Kidney (tissue), 14 donors: ENCODE data around the gene POLRMT. TPM values are rescaled to one million over a fixed set of nuclear protein-coding genes. Genes with fewer than 3 reads are reported as not detected.

Source experiments
- DNase-seq, 5 donors: peaks; one replicate each; pipeline ENCODE4 v3.0.0-alpha.2; 2013 to 2020
- FAIRE-seq: peaks from 2 replicates; lab custom pipeline; 2012; peaks lifted over from hg19 to GRCh38; lab: Jason Lieb, UNC
- H3K27ac ChIP-seq, 2 donors: one replicate each; pipeline ENCODE4 v1.7.0; 2013; ENCODE audit warnings: low read depth in 2 of 2, low read length in 2 of 2, inconsistent platforms in 1 of 2
- H3K27me3 ChIP-seq: one replicate; pipeline ENCODE4 v1.7.1; 2013; ENCODE audit warnings: low read length, inconsistent platforms; ENCODE audit not compliant: control insufficient read depth, insufficient read depth
- H3K36me3 ChIP-seq, 3 donors: one replicate each; pipeline versions ENCODE4 v1.7.0 to v1.7.1; 2013; ENCODE audit warnings: low read length in 3 of 3, control low read depth in 1 of 3, inconsistent platforms in 1 of 3; ENCODE audit not compliant: insufficient read depth in 3 of 3, control insufficient read depth in 2 of 3
- H3K4me1 ChIP-seq, 3 donors: one replicate each; pipeline versions ENCODE4 v1.7.0 to v1.7.1; 2013; ENCODE audit warnings: low read length in 3 of 3, inconsistent platforms in 1 of 3, low read depth in 1 of 3; ENCODE audit not compliant: control insufficient read depth in 2 of 3, insufficient read depth in 2 of 3
- H3K4me3 ChIP-seq, 3 donors: one replicate each; pipeline versions ENCODE4 v1.7.0 to v1.8.1; 2013; ENCODE audit warnings: low read length in 3 of 3, control low read depth in 1 of 3, inconsistent platforms in 1 of 3
- H3K9ac ChIP-seq, 3 donors: one replicate each; pipeline versions ENCODE4 v1.7.0 to v1.7.1; 2013; ENCODE audit warnings: low read length in 3 of 3, control low read depth in 1 of 3, inconsistent platforms in 1 of 3
- H3K9me3 ChIP-seq, 3 donors: one replicate each; pipeline versions ENCODE4 v1.7.0 to v1.7.1; 2013; ENCODE audit warnings: low read length in 3 of 3, control low read depth in 1 of 3, inconsistent platforms in 1 of 3; ENCODE audit not compliant: control insufficient read depth in 2 of 3, insufficient read depth in 1 of 3
- intact Hi-C: fragments of 100-400 bp; cut with DNase I; formaldehyde crosslinking; loops from one replicate; pipeline ENCODE4 v1.11.1; 2022
- polyA plus RNA-seq: library from polyadenylated mRNA; stranded (reverse); fragments of 350-450 nt; fragmentation: Illumina TruSeq; extraction: RNeasy Lipid Tissue Mini Kit (QIAGEN cat#74804); gene quantifications from one replicate; pipeline ENCODE4 v1.2.3, GENCODE V29; 2014; ENCODE audit warnings: low read depth, low replicate concordance; ENCODE audit not compliant: insufficient read depth
- total RNA-seq: library from RNA; stranded (reverse); fragmentation: NEBNext Ultra II Directional; extraction: Animal tissue kit (Norgen Biotek cat#: 25700); gene quantifications from one replicate; pipeline ENCODE4 v1.2.1, GENCODE V29; 2021
- TF ChIP-seq, protein P1 (sequence below): IDR thresholded peaks from 3 replicates; pipeline ENCODE4 v1.5.1; 2012; ENCODE audit warnings: mild to moderate bottlenecking, moderate library complexity, borderline replicate concordance; ENCODE audit not compliant: insufficient read depth; ENCODE audit errors: extremely low read depth
- donor health status: control.
- donor health status: control.
- donor health status: control.
- donor health status: control.
- donor health status: control.
- donor health status: DM: yes; HTN: yes; CAD: no.
- donor health status: Normal renal cell carcinoma (clear cell type).

The POLRMT gene
- total and polyA plus RNA-seq, 2 donors from 2014 or later, result 49.8 to 117 TPM

DNA sequence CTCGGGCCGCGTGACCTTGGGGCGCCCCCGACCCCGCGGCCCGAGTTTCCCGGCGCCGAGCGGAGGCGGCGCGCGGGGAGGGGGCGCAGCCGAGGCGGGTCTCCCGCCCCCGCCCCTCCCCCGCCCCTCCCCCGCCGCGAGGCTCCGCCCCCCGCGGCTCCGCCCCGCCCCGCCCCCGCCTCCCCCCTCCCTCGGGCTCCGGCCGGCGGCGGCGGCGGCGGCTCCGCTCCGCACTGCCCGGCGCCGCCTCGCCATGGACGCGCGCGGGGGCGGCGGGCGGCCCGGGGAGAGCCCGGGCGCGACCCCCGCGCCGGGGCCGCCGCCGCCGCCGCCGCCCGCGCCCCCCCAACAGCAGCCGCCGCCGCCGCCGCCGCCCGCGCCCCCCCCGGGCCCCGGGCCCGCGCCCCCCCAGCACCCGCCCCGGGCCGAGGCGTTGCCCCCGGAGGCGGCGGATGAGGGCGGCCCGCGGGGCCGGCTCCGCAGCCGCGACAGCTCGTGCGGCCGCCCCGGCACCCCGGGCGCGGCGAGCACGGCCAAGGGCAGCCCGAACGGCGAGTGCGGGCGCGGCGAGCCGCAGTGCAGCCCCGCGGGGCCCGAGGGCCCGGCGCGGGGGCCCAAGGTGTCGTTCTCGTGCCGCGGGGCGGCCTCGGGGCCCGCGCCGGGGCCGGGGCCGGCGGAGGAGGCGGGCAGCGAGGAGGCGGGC is 43.5 kb downstream of the POLRMT start, which contains the start of gene HCN2:
HCN2 (plus strand) TSS at position 189 of the 703 bp plus-strand sequence; CDS start at position 254, 65 bp downstream.
- TF ChIP-seq, protein P1, sequence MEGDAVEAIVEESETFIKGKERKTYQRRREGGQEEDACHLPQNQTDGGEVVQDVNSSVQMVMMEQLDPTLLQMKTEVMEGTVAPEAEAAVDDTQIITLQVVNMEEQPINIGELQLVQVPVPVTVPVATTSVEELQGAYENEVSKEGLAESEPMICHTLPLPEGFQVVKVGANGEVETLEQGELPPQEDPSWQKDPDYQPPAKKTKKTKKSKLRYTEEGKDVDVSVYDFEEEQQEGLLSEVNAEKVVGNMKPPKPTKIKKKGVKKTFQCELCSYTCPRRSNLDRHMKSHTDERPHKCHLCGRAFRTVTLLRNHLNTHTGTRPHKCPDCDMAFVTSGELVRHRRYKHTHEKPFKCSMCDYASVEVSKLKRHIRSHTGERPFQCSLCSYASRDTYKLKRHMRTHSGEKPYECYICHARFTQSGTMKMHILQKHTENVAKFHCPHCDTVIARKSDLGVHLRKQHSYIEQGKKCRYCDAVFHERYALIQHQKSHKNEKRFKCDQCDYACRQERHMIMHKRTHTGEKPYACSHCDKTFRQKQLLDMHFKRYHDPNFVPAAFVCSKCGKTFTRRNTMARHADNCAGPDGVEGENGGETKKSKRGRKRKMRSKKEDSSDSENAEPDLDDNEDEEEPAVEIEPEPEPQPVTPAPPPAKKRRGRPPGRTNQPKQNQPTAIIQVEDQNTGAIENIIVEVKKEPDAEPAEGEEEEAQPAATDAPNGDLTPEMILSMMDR, result no peak
- Histone ChIP-seq H3K9me3 (no peaks in the 10 kb centered on the region), H3K4me3 (no peak within 1 kb of the TSS), H3K4me1 (peaks cover 0 to 3% (median 0%) of the 10 kb centered on the region in 3 donors), H3K27ac (no peak within 1 kb of the TSS), H3K27me3 (no peaks in the 10 kb centered on the region), H3K36me3 (no peaks in the 10 kb centered on the region), H3K9ac (no peak within 1 kb of the TSS)
- intact Hi-C loops, result no loop called here
- no peak for FAIRE-seq
- DNase-seq, result no peak

DNA sequence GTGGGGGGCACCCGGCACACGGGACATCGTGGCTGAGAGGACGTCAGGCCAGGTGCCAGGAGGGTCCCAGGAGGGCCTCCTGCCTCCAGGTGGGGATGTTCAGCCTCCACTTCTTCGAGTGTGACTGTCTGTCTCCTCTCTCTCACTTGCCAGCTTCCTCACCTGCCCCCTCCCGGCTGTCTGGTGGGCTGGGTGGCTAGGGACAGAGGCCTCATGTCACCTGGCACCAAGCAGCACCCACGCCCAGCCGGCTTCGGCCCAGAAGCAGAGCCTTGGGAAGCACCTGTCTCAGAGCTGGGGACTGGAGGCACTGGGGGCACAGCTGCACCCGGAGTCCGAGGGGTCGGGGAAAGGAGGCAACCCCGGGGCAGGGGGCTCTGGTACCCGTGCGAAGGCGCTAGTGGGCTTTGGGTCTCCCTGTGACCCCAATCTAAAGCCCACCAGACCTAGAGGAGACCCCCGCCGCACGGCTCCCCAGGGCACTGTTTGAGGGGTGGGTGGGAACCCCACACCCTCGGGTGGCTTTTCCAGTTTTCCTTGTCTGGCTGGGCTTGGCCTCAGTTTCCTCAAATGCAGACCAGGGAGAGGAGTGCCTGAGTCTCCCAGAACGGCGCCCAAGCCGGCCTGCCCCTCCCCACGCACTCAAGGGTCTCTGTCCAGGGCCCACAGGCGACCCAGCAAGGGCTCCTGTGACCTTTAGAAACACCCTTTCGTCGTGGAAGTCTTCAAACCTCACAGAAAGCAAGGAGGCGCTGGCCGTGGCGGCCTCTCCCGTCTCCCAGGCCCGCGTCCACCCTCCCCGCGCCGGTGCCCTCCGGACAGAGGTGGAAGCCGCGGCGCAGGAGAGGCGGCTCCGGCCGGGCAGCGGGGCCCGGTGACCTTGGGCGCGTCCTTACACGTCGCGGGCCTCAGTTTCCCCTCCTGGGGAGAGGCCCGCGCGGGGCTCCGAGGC is 44.3 kb downstream of the POLRMT start:
- no peaks in the 10 kb centered on the region for H3K27me3 ChIP-seq
- H3K4me1 ChIP-seq, result peaks cover 0 to 3% (median 0%) of the 10 kb centered on the region in 3 donors
- H3K9ac ChIP-seq, result no peak overlapping the region
- TF ChIP-seq, protein P1, result no peak
- no peak overlapping the region for H3K4me3 ChIP-seq
- no peaks in the 10 kb centered on the region for H3K9me3 ChIP-seq
- no peak for DNase-seq
- H3K36me3 ChIP-seq, result no peaks in the 10 kb centered on the region
- H3K27ac ChIP-seq, result no peak overlapping the region
- intact Hi-C loops, result no loop called here
- no peak for FAIRE-seq

DNA sequence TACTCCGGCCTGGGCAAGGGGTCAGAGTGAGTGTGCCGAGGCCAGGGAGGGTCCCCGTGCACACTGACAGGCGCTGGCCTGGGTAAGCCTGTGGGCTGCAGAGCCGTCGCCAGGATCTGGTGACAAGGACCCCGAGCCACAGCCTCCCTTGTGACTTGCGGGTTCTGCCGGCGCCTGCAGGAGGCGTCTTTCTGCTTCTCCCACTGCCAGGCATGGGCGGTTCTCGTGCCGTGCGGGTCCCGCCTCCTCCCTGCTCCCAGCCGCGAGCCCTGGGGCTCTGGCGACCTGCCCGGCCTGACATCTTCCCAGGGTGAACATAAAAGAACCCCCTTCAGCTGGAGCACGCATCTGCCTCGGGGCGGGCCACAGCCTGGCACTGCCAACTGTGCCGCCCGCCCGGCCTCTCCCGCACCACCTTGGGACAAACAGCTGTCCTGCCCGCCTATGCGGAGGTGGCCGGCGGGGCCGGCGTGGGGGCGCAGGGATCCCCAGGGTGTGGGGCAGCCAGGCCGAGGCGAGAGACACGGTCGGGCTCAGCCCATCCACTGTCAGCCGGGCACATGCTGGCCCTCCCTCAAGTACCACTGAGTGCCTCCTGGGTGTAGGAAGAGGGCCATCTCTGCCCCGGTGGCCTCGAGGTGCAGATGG is 45.1 kb downstream of the POLRMT start:
- DNase-seq (peak; percentile 74 to 88 (median 79)), FAIRE-seq (no peak)
- Histone ChIP-seq H3K4me3 (no peak overlapping the region), H3K27ac (no peak overlapping the region), H3K27me3 (no peaks in the 10 kb centered on the region), H3K4me1 (peaks cover 0 to 3% (median 0%) of the 10 kb centered on the region in 3 donors), H3K9me3 (no peaks in the 10 kb centered on the region), H3K9ac (no peak overlapping the region), H3K36me3 (no peaks in the 10 kb centered on the region)
- intact Hi-C loops, result no loop called here
- TF ChIP-seq, protein P1, result peak; percentile 26
